Stimulated activated CD4-positive, alpha-beta T cell treated with anti-CD3 and anti-CD28 coated beads, TNF-alpha, amount 100 ng/mL, for 4 hours (primary cell): Measurements from ENCODE around the gene AIG1.

Experiments used
- DNase-seq, 3 experiments: peaks; one replicate each; pipeline ENCODE4 v3.0.0-alpha.2; 2020; ENCODE audit warnings: low read depth in 3 of 3

AIG1 gene

DNA sequence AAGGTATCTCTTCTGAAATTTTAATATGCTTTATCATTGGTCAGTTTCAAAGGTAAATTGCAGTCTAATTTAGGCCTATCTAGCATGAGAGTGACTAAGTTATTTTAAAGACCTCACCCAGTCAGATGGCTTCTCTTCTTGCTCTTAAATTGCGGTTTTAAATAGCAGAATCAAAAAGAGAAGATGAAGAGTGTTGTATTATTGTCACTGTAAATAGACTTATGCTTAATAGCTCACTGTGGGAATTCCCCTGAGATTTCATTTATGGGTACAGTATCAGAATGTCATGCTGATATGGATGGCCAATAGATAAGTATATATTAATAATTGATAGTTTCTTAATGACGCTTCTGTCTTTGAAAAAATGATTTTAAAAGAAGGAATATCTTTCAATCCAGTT, 35.7 kb downstream of the AIG1 start:
- DNase-seq = no peak

DNA sequence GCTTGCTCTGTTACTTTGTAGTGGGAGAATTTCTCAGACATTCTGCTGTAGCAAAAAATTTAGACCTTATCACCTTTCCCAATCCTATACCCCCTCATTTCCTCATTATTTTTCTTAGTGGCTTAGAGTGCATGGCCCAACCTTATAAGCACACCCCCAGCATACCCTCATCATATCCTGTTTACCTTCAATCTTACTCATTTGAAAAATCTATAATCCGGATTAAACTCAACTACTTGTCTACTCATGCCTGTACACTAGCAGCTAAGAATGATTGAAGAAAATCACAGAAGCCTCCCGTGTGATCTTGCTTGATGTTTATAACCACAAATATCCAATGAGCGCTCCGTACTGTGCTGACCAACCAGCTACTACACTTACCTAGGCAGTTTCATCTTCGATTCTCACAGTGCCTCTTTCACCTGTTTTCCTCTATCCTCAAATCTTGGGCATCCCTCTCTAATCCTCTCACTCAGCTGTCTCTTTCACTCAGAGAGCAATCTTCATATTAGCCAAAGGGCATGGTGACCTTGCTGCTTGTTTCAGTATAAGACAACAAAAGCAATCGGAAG, 36.6 kb downstream of the AIG1 start:
- no peak for DNase-seq

DNA sequence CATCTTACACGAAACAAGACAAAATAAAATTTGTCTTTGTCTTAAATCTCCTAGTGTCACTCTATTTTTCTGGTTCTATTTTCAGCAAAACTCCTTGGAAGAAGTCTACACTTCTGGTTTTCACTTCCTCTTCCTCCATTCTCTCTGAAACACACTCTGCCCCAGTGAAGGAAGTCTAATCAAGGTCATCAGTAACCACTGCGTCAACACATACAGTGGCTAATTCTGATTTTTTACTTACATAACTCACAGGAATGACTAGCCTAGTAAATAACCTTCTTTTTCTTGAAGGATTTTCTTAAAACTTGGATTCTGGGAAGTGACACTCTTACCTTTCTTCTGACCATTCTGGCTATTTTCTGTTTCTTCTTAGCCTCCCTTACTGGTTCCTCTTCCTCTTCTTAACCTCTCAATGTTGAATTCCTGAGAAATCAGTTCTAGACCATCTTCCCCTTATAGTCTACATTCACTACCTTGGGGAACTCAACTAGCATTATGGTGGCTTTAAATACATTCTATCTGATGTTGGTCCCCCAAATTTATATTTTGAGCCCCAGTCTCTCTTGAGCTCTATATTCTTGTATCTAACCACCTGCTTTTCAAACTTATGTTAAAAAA, 37.5 kb downstream of the AIG1 start:
- DNase-seq = no peak

DNA sequence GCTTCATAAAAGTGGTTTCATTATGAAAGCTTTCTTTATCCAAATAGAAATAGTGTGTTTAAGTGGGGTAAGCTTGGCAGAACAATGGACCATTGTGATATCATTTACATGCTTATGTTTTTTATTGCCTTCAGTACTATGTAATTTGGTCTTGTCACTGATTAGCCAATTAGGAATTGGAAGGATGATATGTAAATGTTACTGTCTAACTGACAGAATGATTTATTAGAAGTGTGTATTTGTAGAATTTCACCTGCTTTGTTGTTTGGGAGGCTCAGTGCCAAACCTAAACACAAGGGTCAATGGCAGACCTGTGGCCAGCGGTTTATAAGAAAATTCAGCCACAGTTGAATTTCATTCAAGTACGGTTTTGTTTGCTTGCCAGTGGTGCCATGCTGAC, 39.0 kb downstream of the AIG1 start:
- DNase-seq = no peak

DNA sequence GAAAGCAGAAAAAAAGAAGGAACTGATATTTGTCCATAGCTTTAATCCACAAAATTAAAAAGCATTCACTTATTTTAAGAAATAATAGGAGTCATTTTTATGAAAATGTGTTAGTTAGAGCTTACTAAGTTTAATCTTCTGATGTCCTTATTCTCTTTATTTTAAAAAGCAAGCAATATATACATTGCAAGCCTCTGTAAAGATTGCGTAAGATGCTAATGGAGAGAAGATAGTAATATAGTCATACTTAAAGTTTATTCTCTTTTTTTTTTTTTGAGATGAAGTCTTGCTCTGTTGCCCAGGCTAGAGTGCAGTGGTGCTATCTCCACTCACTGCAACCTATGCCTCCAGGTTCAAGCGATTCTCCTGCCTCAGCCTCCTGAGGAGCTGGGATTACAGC, 39.7 kb downstream of the AIG1 start:
- no peak for DNase-seq

DNA sequence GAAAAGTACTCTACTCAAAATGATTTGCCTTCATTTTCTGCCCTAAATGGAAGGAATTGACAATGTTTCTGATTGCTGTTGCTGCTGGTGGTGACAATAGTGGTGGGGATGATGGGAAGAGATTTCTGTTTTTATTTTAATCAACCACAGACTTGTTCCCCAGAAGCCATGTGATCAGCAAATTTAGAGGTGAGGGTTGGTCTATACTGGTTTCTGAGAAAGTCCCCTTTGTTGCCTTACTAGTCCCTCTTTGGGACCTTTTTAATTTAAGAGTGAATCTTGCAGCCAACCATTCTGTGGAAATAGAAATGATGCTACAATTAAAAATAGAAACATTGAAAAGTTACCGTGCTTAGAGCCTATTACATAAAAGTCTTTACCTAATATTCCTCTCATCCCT, 43.2 kb downstream of the AIG1 start:
- no peak for DNase-seq

DNA sequence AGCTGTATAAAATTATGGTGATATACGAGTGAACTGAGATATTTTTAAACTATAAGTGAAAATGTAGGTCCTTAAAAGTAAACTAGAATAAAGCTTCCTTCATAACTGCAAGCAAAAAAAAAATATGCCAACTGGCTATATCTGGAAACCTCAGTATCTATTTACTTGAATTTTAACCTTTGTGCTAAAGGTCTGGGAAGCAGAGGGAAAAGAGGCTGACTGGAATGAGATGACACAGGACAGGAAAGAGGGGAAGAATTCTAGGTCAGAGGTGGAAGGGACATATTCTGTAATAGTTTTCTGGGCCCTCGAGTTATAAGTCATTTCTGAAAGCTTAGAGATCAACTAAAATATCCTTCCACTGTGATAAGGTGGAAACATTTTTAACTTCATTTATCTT, 46.8 kb downstream of the AIG1 start:
- DNase-seq = no peak

DNA sequence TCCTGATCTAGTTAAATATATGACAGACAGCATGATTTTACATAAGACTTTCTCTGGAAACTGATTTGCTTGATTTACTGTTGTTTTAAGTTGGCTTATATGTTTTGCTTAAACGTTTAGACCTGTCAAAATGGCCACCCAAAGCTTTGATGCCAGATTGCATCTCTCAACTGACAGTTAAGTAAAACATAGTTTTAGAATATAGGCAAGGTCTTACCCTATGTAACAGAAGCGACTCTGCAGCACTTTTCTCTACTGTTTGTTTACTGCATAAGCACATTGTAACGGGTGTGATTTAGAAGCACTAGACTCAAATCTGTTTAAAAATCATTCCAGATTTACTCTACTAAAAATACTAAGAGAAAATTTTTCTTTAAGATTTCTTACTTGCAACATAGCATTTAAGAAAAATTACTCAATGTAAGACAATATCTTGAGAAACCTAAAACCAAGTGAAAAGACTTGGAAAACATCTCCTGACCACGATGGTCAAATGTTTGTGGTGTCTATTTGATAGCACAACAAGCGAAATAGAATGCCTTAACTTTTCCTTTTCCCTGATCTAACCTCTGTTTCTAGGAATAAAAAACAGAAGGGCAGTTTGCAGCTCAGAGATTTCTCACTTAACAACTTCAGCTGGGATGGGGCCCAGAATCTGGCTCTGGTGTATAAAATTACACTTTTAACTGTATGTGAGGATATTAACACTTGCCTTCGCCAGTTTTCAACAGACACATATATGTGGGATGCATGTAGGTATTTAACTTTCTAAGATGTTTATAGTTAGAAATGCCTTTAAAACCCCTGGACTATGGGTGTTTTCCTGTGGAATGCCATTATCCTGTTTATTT, 47.4 kb downstream of the AIG1 start:
- no peak for DNase-seq

DNA sequence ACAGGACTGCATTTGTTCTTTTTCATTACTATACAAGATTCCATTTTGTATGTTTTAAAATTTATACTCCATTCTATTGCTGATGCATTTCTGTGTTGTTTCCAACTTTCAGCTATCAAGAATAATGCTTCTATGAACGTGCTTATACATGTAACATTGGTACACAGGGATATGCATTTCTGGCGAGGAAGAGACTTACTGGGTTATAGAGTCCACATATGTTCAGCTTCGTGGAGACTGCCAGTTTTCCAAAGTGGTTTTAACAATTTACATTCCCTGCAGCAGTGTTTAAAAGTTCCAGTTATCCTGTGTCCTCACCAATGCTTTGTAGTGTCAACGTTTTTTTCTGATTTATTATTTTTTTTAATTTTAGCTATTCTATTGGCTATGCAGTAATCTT, 48.5 kb downstream of the AIG1 start:
- no peak for DNase-seq

DNA sequence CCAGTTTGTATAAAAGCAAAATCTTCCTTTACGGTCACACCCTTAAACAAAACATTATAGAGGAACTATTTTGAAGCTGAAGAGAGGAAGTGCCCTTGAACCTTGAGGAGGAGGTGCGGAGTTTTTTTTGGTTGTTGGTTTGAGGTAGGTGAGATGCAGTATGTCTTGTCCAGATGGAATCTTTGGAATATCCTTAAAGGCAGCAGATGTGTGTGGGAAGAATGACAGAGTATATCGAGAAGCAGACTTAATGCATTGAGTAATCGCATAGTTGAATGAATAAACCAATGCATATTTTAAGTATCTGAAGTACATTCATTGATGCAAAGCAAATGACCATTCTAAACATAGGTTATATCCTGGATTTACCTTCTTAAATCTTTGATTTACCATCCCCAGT, 49.9 kb downstream of the AIG1 start:
- no peak for DNase-seq

DNA sequence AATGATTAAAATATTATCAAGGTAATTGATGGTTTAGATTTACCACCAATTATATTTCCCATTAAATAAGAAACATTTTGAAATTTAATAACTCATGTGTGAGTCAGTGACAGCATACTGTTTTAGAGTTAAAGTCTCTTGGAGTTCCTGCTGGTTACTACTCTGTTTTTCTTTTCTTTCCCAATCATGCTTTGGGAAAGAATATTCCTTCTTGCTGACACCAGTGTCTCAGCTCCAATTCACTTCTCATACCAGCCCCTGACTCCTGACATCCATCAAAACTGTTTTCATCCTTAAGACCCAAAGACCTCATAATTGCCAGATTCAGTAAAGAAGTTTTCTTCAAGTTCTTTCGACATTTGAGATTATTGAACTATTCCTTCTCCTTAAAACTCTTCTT, 50.3 kb downstream of the AIG1 start:
- DNase-seq = no peak

DNA sequence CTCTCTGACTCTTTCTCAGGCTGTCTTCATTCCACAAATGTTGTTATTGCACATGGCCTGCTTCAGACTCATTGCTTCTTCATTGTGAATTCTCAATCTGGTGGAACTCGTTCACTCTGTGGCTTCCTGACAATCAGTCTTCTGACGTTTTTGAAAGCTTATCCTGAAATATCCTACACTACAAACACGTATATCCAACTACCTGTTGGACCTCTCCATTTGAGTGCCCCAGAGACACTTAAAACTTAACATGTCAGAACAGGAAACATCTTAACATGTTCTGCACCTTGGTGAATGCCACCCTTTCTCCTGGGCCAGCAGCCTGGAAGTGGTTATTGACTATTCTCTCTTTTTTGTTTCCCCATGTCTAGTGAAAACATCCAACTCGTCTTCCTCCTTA, 50.8 kb downstream of the AIG1 start:
- DNase-seq = no peak

DNA sequence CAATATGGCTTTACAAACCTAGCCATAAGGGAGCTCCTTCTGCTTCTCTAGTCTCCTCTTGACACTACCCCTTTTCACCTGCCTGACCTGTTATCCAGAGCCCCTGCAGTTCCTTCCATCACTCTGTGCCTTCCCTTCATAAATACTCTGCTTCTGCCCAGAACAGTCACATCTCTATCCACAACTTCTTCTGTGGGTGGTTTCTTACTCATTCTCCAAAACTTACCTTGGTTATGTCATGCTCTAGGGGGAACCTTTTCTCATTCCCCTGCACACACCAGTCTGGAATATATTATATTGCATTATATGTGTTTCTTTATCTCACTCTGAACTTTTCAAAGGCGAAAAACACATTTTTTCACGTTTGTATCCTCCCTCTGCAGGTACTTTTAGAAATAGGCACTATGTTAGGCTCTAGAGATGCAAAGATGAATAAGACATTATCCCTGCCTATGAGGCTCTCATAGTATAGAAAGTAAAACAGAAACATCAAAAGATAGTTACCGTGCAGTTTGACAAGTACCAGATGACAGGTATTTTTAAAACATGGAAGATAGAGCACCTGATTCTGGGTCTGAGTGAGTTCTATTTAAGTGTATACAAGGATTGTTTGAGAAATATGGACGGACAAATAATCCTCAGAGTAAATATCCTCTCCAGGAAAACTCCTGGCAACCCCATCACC, 51.5 kb downstream of the AIG1 start:
- no peak for DNase-seq

DNA sequence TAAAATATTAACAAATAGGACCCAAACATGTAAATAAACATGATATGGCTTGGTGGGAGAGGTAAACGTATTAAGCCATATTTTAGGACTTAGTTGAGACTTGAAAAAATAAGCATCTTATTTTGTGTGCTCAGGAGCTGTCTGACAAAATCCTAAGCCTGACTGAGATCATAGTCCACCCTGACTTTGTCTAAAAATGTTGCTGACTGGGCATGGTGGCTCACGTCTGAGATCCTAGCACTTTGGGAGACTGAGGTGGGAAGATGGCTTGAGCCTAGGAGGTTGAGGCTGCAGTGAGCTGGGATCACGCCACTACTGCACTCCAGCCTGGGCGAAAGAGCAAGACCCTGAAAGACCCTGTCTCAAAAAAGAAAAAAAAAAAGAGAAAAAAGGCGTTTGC, 52.1 kb downstream of the AIG1 start:
- no peak for DNase-seq

DNA sequence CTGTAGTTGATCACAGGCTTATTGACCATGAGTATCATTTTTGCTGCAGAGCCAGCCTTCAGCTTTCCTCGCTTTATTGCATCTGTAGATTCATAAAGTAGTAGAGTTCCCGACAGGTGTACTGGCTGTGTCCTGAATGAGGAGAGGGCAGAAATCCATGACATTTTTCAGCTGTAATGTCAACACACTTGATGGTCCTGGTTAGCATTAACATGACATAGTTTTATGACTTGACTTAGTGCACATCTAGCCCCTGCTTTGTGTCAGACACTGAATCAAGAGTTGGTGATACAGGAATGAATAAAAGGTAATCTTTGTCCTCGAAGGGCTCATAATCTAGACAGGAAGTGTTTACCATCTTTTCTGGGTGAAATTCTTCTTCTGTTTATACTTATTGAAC, 55.0 kb downstream of the AIG1 start:
- no peak for DNase-seq

DNA sequence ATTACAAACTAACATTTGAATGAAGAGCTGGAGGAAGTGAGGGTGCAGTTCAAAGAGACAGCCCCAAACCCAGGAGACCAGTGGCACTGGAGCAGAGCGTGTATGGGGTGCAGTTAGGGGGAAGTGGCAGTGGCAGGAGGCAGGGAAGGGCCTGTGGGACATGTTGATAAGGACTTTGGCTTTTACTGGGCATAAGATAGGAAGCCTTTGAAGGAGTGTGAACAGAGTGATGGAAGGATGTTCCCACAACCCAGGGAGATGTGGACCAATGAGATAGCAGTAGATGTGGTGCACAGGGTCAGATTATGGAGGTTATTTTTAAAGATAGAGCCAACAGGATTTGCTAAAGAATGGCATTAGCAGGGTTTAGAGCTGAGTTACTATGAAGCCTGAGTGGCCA, 56.4 kb downstream of the AIG1 start:
- DNase-seq = no peak

DNA sequence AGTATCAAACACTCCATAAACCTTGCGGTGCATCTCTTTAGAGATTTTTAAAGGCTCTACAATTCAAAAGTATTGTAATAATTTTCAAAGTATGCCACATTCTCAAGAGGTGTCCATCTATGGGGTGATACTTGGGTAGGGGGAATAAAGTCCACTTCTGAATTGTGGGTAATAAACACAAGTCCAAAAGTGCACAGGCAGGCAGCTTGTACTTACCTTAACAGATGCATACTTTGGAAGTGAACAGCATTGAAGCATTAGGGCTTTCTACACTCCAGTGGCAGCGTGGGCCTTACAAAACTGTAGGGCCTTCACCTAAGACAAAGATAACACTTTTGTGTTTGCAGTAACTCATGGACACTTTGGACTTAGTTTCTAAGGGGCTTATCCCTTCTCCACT, 58.6 kb downstream of the AIG1 start:
- DNase-seq = no peak

DNA sequence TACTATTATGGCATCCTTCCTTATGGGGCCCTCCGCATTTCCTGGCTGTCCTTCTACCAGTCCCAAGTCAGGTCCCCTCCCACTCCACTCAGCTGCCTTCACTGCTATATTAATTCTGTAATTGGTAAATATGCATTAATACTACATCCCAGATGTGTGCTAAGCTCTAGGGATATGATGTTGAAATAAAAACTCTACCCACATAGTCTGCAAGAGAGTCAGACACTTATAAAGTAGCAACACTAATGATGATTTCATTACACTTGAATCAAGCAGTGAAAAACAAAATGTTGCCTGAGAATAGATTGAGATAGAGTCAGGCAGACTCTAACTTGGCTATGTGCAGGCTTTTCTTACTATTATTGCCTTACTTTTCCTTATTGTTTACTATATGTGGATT, 62.4 kb downstream of the AIG1 start:
- DNase-seq = no peak

DNA sequence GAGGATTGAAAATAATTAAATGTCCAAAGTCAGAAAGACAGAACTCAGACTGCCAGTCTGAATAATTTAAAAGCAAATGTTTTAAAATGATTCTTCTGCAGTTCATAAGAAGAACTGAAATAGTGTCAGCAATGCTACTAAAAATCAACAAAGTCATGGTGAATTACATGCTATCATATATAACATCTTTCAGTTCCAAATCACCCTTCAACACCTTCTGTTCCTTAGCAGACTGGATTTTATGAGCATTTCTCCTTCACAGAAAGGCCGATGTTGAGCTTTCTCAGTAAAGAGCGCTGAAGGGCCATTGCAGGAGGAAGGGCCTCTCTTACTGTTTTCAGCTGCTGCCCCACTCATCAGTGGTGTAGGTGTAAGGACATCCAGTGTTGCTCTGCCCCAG, 63.3 kb downstream of the AIG1 start:
- DNase-seq = no peak

DNA sequence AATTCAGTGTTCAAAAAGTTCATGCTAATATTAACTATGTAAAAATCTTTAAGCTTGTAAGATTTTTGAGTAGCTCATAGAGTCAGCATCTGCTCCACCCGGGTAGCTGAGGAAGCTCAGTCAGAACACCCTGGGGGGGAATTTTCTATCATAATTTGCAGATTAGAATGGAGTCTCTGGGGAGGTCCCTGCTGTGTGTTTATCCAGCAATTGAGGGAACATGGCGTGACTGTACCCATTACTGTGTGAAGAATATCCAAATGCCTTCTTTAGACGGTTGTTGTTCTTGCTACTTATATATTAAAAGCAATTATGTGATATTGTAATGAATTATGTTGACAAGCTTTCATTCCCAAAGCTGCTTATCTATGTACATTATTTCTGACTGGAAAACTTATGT, 64.8 kb downstream of the AIG1 start:
- no peak for DNase-seq

DNA sequence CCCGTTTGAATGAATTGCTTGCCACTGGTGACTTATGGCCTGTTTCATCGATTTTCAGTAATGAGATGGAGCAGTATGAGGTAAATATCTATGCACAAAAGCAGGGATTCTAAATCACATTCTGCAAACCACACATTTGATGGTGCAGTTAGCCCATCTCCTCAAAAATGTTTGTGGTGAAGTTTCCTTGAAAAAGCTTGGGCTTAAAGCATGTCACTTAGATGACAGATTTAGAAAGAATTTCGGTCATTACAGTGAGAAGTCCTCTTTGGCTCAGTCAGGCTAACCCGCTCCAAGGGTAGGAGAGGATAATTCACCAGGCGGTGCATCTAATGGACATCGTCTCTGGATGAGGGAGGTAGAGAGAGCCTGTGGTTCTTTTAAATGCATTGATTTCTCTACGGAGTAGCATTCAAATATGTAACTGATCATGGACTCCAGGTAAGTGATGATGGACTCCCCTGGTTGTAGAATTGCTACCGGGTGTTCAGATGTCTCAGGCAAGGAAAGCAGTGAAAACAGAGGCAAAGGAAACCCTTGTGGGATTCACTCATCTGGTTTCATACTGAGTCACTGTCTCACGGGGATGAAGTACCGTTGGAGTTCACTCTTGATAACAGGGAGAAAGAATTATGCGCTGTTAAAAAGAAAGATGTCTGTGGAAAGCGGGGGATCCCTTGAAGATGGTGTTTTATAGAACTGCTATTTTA, 65.3 kb downstream of the AIG1 start:
- no peak for DNase-seq

DNA sequence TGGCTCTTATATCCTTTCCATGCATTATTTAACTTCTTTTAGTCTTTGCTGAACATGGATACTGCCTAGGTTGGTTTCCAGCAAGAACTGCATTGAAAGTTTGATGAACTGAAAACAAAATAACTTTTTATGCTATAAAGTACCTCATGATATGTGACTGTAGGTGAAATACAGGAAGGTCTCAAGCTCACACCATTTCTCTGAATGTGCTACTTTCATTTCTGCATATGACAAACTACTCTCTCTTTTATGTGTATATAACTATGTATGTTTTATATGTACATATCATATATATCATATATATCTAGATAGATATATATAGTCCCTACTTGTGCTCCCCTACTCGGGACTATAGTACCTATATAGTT, 65.9 kb downstream of the AIG1 start:
- no peak for DNase-seq
